ENCODE results near the gene DROSHA. TPM values are rescaled to one million over a fixed set of nuclear protein-coding genes. Genes with fewer than 3 reads are reported as not detected.

Gene DROSHA
- total RNA-seq, 1 experiment from 2014 or later: 73.5 TPM

- CTCF ChIA-PET: no interaction called here
- no peak overlapping the region for H3K4me2 ChIP-seq (ENCODE audit: low read length)
- no peaks in the 10 kb centered on the region for H3K9me3 ChIP-seq (ENCODE audit: control insufficient read depth in 1 of 2, insufficient read depth in 1 of 2, low read depth in 1 of 2, low read length in 2 of 2)
- intact Hi-C loops (cut with micrococcal nuclease): no loop called here
- no peaks in the 10 kb centered on the region for H3K27me3 ChIP-seq (ENCODE audit: insufficient read depth, low read length)
- no peaks in the 10 kb centered on the region for H3K79me2 ChIP-seq (ENCODE audit: insufficient read depth, low read length)
- POLR2A ChIA-PET: no interaction called here
- H3K9ac ChIP-seq (ENCODE audit: low read length): no peak overlapping the region
- H2AFZ ChIP-seq (ENCODE audit: low read depth, low read length, poor library complexity, severe bottlenecking): no peak overlapping the region
- no TSS peak for BruUV-seq (replicated peaks)
- H3K4me3 ChIP-seq (replicated peaks in 1 of 2; ENCODE audit: low read depth in 1 of 2, low read length in 2 of 2): no peak overlapping the region
- peaks cover 4 to 12% of the 10 kb centered on the region in 2 experiments for H3K36me3 ChIP-seq (ENCODE audit: control insufficient read depth in 1 of 2, insufficient read depth in 2 of 2, low read length in 2 of 2)
- no peaks in the 10 kb centered on the region for H4K20me1 ChIP-seq (ENCODE audit: insufficient read depth)
- ATAC-seq: no peak
- no peak for TF ChIP-seq ZFX (IDR thresholded peaks at IDR 0.05)
- no peak for TF ChIP-seq CBX3 (IDR thresholded peaks at IDR 0.05; ENCODE audit: low read depth)
- no peaks in the 10 kb centered on the region for H3K9me2 ChIP-seq (ENCODE audit: insufficient read depth)
- RAD21 ChIA-PET (ENCODE audit: low non-redundant PET in 1 of 2, low total read pairs in 2 of 2, uncharacterized antibody in 2 of 2, unreplicated experiment in 2 of 2): no interaction called here
- no peak for DNase-seq (ENCODE audit: low read depth, low spot score)
- H3K4me1 ChIP-seq (ENCODE audit: control insufficient read depth in 1 of 2, insufficient read depth in 2 of 2, low read length in 2 of 2): peaks cover 4 to 12% of the 10 kb centered on the region in 2 experiments; a peak in 3 of 4 replicates
- H3K27ac ChIP-seq (ENCODE audit: low read depth, low read length): no peak overlapping the region
Measured at GRCh38 chr5:31404325-31404724, 127.6 kb downstream of the DROSHA start.

GRCh38 chr5:31401691-31402090, 130.2 kb downstream of the DROSHA start:
- Histone ChIP-seq H3K4me2 (ENCODE audit: low read length) (no peak overlapping the region), H4K20me1 (ENCODE audit: insufficient read depth) (no peaks in the 10 kb centered on the region), H3K79me2 (ENCODE audit: insufficient read depth, low read length) (no peaks in the 10 kb centered on the region), H3K27me3 (ENCODE audit: insufficient read depth, low read length) (no peaks in the 10 kb centered on the region), H3K27ac (ENCODE audit: low read depth, low read length) (no peak overlapping the region), H3K4me3 (replicated peaks in 1 of 2; ENCODE audit: low read depth in 1 of 2, low read length in 2 of 2) (no peak overlapping the region), H3K36me3 (ENCODE audit: control insufficient read depth in 1 of 2, insufficient read depth in 2 of 2, low read length in 2 of 2) (peaks cover 4 to 12% of the 10 kb centered on the region in 2 experiments), H3K9ac (ENCODE audit: low read length) (no peak overlapping the region), H2AFZ (ENCODE audit: low read depth, low read length, poor library complexity, severe bottlenecking) (no peak overlapping the region), H3K9me2 (ENCODE audit: insufficient read depth) (no peaks in the 10 kb centered on the region), H3K4me1 (ENCODE audit: control insufficient read depth in 1 of 2, insufficient read depth in 2 of 2, low read length in 2 of 2) (no peaks in the 10 kb centered on the region), H3K9me3 (ENCODE audit: control insufficient read depth in 1 of 2, insufficient read depth in 1 of 2, low read depth in 1 of 2, low read length in 2 of 2) (no peaks in the 10 kb centered on the region)
- DNase-seq (ENCODE audit: low read depth, low spot score): no peak
- ATAC-seq: no peak
- ChIA-PET CTCF (no interaction called here), RAD21 (ENCODE audit: low non-redundant PET in 1 of 2, low total read pairs in 2 of 2, uncharacterized antibody in 2 of 2, unreplicated experiment in 2 of 2) (no interaction called here), POLR2A (no interaction called here)
- intact Hi-C loops (cut with micrococcal nuclease): no loop called here
- BruUV-seq (replicated peaks): no TSS peak
- TF ChIP-seq JUND (IDR thresholded peaks at IDR 0.05) (no peak), SP1 (IDR thresholded peaks at IDR 0.05; ENCODE audit: low read depth) (no peak), POLR2AphosphoS5 (IDR thresholded peaks at IDR 0.05; ENCODE audit: low read depth, low read length) (no peak), EGR1 (IDR thresholded peaks at IDR 0.05; ENCODE audit: low read depth) (no peak), SIN3A (IDR thresholded peaks at IDR 0.05; ENCODE audit: low read depth) (no peak), FOSL1 (IDR thresholded peaks at IDR 0.05; ENCODE audit: low read depth) (no peak), EZH2phosphoT487 (IDR thresholded peaks at IDR 0.05; ENCODE audit: borderline replicate concordance) (no peak), TCF7L2 (IDR thresholded peaks at IDR 0.05; ENCODE audit: borderline replicate concordance, extremely low read depth, insufficient read depth, insufficient read length) (no peak), SRF (IDR thresholded peaks at IDR 0.05; ENCODE audit: low read depth) (no peak), ZBTB33 (IDR thresholded peaks at IDR 0.05; ENCODE audit: extremely low read depth, insufficient replicate concordance, low read length) (no peak), MAX (IDR thresholded peaks at IDR 0.05) (no peak), REST (IDR thresholded peaks at IDR 0.05; ENCODE audit: low read depth) (no peak), CBX3 (IDR thresholded peaks at IDR 0.05; ENCODE audit: low read depth) (no peak), ELF1 (IDR thresholded peaks at IDR 0.05; ENCODE audit: borderline replicate concordance, low read depth) (no peak), ATF3 (IDR thresholded peaks at IDR 0.05) (no peak), ZNF274 (IDR thresholded peaks at IDR 0.05; ENCODE audit: low read depth, low read length) (no peak), CEBPB (IDR thresholded peaks at IDR 0.05; ENCODE audit: low read depth) (no peak)
